IPS-18c (cell line): ENCODE results near the gene DGCR2.
"Not testable (repeated sequence)": the region's sequence is repeated elsewhere in the genome, so short reads cannot be mapped to it uniquely, and the experiment has no call there.

ENCODE experiments used
- H3K4me3 ChIP-seq: 2 replicates; pipeline ENCODE4 v1.7.0; 2013; ENCODE audit warnings: low read depth, mild to moderate bottlenecking, low read length, moderate library complexity; ENCODE audit not compliant: insufficient read depth
- H3K9me3 ChIP-seq: one replicate; pipeline ENCODE4 v1.6.1; 2013; ENCODE audit warnings: mild to moderate bottlenecking, low read length, moderate library complexity; ENCODE audit not compliant: control insufficient read depth, insufficient read depth

The DGCR2 gene

DNA sequence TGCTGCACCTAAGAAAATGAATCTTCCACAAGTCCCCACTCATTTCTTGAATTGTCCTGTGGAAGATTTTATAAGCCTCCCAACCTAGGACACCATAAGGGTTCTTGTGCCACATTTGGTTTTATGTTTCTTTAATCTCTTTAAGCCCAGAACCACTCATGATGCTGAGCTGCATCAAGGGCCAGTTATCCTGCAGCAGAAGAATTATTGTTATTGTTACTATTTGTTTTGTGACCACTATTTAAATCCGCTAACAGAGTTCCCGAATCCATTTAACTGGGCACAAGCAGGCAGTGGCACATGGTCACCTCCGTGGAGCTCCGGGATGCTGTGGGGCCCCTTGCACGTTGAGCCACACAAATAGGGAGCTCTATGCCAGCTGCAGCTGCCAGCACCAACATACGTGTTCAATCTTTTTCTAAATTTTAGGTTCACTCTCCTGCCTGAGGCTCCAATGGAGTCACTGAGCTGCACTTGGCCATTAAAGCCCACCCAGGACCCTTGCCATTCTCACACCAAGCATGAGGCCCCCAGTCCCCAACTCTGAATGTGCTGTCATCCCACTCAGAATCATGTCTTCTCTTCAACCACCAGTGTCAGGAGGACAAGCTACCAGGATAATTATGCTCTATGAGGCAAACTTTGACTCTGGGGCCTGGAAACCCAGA lies 60.6 kb downstream of the DGCR2 start:
- Histone ChIP-seq H3K4me3 (no peak overlapping the region), H3K9me3 (no peaks in the 10 kb centered on the region)

- H3K4me3 ChIP-seq, result no peak overlapping the region
- H3K9me3 ChIP-seq, result no peaks in the 10 kb centered on the region
These were observed 61.7 kb downstream of the DGCR2 start for GRCh38 chr22:19060356-19061009.

DNA sequence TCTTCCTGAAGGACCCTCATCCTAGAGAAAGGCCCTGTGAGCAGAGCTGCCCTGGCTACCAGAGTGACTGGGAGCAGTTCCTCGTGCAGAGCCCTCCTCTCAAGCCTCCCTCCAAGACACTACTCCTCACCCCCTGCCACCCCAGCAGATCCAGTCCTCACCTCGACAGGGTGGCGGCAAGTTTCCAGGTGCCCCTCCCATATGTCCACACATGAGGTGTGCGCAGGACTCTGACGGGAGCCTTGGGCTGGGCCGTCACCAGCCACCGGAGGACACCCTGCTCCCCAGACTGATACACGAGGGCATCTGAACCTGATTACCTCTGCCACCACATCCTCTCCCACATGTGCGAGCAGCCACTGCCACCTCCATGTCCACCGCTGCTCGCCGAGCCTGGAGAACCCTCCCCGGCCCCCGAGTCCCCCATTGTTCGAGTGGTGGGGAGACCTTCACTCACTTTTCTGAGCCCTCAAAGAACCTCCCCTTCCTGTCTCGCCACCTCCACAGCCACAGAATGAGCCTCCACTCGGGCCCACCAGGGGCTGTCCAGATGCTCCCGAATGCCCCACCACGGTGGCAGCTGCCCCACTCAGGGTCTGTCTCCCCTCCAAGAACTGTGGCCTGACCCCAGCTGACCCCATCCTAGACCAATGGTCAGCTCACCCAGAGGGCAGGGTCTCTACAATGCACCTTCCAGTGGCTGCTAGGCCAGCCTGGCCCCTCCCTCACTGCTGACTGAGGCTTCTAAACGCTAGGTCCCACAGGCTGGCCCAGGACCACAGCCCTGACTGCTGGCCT lies 62.5 kb downstream of the DGCR2 start:
- Histone ChIP-seq H3K4me3 (no peak overlapping the region), H3K9me3 (no peaks in the 10 kb centered on the region)

- Histone ChIP-seq H3K9me3 (no peaks in the 10 kb centered on the region), H3K4me3 (no peak overlapping the region)
These were observed 63.3 kb downstream of the DGCR2 start for GRCh38 chr22:19058713-19059451.

- Histone ChIP-seq H3K9me3 (no peaks in the 10 kb centered on the region), H3K4me3 (no peak overlapping the region)
These were observed 64.2 kb downstream of the DGCR2 start for GRCh38 chr22:19057999-19058491.

DNA sequence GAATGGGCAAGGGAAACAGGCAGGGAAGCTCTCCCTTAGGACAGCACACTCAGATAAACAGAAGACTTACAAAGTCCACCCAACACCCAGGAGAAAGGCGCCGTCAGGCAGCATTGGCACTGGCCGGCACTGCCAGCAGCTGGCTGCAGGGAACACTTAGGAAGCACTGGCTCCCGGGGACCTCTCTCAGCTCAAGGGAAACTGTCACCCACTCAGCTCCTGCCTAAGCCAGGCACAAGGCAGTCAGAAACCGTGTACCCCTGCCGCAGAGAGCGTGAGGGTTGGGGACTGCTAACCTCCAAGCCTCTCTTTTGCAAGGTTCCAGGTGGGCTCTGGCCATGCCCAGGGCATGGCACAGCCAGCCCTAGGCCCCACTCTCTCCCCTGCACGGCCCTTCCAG lies 64.7 kb downstream of the DGCR2 start:
- no peak overlapping the region for H3K4me3 ChIP-seq
- no peaks in the 10 kb centered on the region for H3K9me3 ChIP-seq

- Histone ChIP-seq H3K9me3 (no peaks in the 10 kb centered on the region), H3K4me3 (no peak overlapping the region)
These were observed 65.2 kb downstream of the DGCR2 start for GRCh38 chr22:19056951-19057401.

- Histone ChIP-seq H3K9me3 (no peaks in the 10 kb centered on the region), H3K4me3 (no peak overlapping the region)
These were observed 66.4 kb downstream of the DGCR2 start for GRCh38 chr22:19055801-19056200.

GRCh38 chr22:19052941-19053541 lies 69.2 kb downstream of the DGCR2 start:
- no peaks in the 10 kb centered on the region for H3K9me3 ChIP-seq

DNA sequence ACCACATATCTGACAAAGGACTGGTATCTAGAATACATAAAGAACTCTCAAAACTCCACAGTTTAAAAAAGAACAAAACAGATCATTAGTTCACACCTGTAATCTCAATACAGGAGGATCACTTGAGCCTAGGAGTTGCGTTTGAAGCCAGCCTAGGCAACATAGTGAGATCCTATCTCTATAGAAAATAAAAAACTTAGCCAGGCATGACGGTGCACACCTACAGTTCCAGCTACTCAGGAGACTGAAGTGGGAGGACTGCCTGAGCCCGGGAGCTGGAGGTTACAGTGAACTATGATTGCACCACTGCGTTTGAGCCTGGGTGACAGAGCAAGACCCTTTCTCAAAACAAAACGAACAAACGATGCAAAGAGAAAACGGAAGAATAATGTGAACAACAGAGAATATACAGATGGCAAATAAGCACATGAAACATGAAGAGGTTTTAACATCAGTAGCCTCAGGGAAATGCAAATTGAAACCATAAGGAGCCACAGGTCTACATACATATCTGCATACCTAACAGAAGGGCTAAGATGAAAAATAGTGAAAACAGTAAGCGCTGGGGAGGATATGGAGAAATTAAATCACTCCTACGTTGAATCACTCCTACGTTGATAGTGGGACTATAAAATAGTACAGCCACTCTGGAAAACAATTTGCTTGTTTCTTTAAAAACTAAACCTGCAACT lies 70.7 kb downstream of the DGCR2 start:
- Histone ChIP-seq H3K4me3 (no peak overlapping the region), H3K9me3 (no peaks in the 10 kb centered on the region)

More at GRCh38 chr22:19052941-19053541, 69.2 kb downstream of the DGCR2 start:
- no peak overlapping the region for H3K4me3 ChIP-seq

DNA sequence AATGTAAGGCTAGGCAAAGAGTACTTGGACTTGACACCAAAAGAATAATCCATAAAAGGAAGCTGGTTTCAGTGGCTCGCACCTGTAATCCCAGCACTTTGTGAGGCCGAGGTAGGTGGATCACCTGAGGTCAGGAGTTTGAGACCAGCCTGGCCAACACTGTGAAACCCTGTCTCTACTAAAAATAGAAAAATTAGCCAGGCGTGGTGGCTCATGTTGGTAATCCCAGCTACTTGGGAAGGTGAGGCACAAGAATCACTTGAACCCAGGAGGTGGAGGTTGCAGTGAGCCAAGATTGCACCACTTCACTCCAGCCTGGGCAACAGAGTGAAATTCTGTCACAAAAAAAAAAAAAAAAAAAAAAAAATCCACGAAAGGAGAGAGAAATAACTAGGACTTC lies 71.4 kb downstream of the DGCR2 start:
- not testable (repeated sequence) for H3K9me3 ChIP-seq

GRCh38 chr22:19050117-19050516 lies 72.1 kb downstream of the DGCR2 start:
- Histone ChIP-seq H3K4me3 (no peak overlapping the region), H3K9me3 (no peaks in the 10 kb centered on the region)

More for the DNA sequence above, 71.4 kb downstream of the DGCR2 start:
- H3K4me3 ChIP-seq, result not testable (repeated sequence)

DNA sequence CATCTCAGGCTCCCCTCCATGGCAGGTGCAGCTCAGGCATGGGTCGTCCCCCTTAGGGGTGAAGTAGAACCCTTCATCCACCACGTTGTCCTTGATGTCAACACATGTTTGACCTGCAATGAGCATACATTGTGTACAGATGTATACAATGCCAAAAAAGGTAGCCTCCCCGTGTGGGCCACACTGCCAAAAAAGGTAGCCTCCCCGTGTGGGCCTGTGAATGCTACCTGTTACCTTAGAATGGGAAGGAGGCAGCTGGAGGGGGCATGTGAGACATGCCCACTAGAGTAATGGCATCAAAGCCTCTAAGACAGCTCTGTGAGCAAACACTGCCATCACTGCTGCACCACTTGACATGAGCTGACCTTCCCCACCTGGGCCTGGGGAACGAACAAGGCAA lies 73.7 kb downstream of the DGCR2 start:
- Histone ChIP-seq H3K4me3 (no peak overlapping the region), H3K9me3 (no peaks in the 10 kb centered on the region)

GRCh38 chr22:19047993-19048392 lies 74.2 kb downstream of the DGCR2 start:
- Histone ChIP-seq H3K9me3 (no peaks in the 10 kb centered on the region), H3K4me3 (no peak overlapping the region)

DNA sequence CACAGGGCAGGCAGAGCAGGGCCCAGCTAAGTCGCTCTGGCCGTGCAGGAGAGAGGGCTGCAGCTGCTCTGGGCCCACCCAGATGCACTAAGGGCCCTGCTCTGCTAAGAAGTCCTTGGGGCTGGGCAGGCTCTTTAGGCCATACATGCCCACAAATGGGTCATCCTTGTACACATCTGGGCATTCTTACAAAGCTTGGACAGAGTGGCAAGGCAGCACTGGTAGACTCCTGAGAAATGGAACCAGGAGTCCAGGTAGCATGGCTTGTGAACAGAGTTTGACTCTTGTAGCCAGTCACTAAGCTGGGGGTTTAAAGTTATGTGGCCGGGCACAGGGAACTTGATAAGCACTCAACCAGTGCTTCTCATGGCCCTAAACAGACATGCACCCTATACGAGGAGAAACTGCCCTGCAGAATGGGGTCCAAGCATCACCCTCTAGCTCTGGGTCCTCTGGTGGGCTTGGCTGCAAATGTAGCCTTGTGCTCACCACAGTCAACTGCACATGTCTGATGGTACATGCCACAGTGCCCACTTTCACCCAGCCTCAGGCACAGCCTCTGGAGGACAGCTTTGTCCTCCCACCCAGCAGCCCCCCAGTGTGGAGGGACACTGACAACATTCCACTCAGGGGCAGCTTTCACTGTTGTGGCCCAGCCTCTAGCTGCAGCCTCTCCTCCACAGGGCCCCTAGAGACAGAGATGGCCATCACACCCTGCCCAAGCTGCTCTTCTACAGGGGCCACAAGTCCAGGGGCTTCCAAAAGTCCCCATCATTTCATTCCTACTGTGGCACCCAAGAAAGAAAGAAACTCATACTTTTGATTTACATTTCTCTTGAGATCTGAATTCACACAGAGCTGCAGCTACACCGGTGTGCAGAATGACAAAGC lies 75.2 kb downstream of the DGCR2 start:
- Histone ChIP-seq H3K4me3 (no peak overlapping the region), H3K9me3 (no peaks in the 10 kb centered on the region)

GRCh38 chr22:19046287-19046686 lies 75.9 kb downstream of the DGCR2 start:
- no peaks in the 10 kb centered on the region for H3K9me3 ChIP-seq
- H3K4me3 ChIP-seq, result no peak overlapping the region
